DOHH2 (cell line): ENCODE measurements around the gene CDC123.

Source experiments
- EZH2phosphoT487 ChIP-seq: fragments of 200-600 bp; sonication (generic); IDR thresholded peaks from 2 replicates; pipeline ENCODE4 v1.6.1; 2017; ENCODE audit warnings: borderline replicate concordance, mild to moderate bottlenecking, antibody characterized with exemption, low read length, moderate library complexity, mixed read lengths
- TF ChIP-seq, protein P1 (sequence below): fragments of 200-600 bp; sonication (generic); IDR thresholded peaks from one replicate; pipeline ENCODE4 v1.5.1; 2014; ENCODE audit warnings: antibody characterized with exemption, mild to moderate bottlenecking, low read depth, low read length; ENCODE audit not compliant: poor library complexity, severe bottlenecking

DNA sequence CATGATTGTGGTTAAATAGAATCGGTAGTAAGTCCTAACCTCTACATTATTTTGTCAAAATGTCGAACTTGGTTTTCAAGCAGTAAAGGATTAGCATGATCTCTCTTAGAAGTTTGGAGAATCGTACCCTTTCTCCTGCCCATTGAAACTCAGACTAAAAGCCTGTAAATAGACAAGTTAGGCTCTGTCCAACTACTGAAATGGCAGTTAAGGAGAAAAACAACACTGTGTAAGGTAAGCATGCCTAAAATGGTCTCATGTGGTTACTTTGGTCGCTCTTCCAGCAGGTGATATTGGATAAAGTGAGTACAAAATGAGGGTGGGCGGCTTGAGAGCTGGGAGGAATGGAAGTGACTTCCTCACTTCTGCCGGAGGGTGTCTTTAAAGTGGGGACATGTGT, 41.5 kb upstream of the CDC123 start:
- TF ChIP-seq, protein P1, sequence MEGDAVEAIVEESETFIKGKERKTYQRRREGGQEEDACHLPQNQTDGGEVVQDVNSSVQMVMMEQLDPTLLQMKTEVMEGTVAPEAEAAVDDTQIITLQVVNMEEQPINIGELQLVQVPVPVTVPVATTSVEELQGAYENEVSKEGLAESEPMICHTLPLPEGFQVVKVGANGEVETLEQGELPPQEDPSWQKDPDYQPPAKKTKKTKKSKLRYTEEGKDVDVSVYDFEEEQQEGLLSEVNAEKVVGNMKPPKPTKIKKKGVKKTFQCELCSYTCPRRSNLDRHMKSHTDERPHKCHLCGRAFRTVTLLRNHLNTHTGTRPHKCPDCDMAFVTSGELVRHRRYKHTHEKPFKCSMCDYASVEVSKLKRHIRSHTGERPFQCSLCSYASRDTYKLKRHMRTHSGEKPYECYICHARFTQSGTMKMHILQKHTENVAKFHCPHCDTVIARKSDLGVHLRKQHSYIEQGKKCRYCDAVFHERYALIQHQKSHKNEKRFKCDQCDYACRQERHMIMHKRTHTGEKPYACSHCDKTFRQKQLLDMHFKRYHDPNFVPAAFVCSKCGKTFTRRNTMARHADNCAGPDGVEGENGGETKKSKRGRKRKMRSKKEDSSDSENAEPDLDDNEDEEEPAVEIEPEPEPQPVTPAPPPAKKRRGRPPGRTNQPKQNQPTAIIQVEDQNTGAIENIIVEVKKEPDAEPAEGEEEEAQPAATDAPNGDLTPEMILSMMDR, result no peak
- no peak for TF ChIP-seq EZH2phosphoT487
